RWPE1 (cell line): ENCODE measurements around the gene RSPH9.

ENCODE experiments used
- CTCF ChIA-PET: fragments of 350-600 bp; sonication (Branson Sonifier 250); formaldehyde crosslinking; extraction: SDS; loops from one replicate; lab custom pipeline; 2021; lab: Yijun Ruan, JAX
- POLR2A ChIA-PET: fragments of 400-600 bp; formaldehyde crosslinking; extraction: SDS; loops from one replicate; lab custom pipeline; 2020; ENCODE audit warnings: antibody characterized with exemption; ENCODE audit not compliant: low non-redundant PET; lab: Yijun Ruan, JAX
- DNase-seq: peaks from one replicate; pipeline ENCODE4 v3.0.0; 2012; ENCODE audit warnings: low spot score
- H3K27ac ChIP-seq: fragments of 450-650 bp; 2 replicates; pipeline ENCODE4 v1.5.1; 2017
- TF ChIP-seq, protein P1 (sequence below): fragments of 450-650 bp; conservative IDR thresholded peaks from 2 replicates; pipeline ENCODE4 v1.5.1; 2017; ENCODE audit warnings: low read depth, mild to moderate bottlenecking

Gene RSPH9

DNA sequence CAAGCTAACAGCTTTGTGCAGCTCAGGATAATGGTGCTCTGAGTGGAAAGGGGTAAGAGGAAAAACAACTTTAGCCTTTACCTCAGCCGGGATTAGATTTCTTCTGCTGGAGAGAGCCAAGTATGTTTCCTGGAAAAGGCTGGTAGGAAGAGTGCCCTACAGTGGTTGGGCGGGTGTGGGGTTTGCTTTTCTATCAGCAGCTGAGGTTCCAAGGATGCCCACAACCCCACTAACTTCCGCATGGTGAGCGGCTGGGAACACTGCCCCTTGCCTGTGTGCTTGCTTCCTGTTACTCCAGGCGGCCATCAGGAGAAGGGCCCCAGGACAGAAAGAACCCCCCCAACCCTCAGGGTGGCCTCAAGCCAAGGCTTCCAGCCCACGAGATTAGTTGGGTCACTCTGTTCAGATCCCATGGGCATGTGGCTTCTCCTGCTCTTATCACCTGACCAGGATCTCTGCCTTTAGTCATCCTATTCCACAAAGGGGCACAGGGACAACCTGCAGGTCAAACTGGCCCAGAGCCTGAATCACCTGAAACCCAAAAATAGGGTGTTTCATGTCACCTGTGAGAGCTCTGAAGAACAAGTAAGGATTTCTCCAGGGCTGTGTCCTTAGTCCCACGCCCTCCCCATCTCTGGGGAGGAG, 32.2 kb downstream of the RSPH9 start:
- ChIA-PET POLR2A (no interaction called here), CTCF (interaction anchor here (3.0 kb wide), 1 partner anchor 9 kb away, joined by 8 read pairs; no protein-coding TSS in a partner anchor)
- peak overlapping the region; percentile 4; the same call in 1 of the 2 replicates for H3K27ac ChIP-seq
- TF ChIP-seq, protein P1, sequence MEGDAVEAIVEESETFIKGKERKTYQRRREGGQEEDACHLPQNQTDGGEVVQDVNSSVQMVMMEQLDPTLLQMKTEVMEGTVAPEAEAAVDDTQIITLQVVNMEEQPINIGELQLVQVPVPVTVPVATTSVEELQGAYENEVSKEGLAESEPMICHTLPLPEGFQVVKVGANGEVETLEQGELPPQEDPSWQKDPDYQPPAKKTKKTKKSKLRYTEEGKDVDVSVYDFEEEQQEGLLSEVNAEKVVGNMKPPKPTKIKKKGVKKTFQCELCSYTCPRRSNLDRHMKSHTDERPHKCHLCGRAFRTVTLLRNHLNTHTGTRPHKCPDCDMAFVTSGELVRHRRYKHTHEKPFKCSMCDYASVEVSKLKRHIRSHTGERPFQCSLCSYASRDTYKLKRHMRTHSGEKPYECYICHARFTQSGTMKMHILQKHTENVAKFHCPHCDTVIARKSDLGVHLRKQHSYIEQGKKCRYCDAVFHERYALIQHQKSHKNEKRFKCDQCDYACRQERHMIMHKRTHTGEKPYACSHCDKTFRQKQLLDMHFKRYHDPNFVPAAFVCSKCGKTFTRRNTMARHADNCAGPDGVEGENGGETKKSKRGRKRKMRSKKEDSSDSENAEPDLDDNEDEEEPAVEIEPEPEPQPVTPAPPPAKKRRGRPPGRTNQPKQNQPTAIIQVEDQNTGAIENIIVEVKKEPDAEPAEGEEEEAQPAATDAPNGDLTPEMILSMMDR: no peak
- no peak for DNase-seq

DNA sequence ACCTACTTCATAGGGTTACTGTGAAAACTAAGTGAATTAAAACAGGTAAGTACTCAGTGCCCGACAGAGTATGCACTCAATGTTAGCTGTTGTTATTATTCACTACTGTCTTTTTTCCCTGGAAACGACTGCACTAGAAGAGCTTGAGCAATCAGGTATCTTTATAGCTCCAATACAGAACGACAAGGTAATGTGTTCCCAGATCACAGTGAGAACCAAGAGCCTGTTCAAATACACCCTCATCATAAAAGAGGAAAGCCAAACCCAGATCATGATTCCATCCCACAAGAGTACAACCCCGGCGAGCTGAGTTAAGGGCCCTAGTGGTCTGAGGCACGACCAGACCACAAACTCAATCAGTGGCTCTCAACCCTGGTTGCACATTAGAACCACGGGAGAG, 32.9 kb downstream of the RSPH9 start:
- ChIA-PET POLR2A (interaction anchor here (0.8 kb wide), 1 partner anchor 11 kb away, joined by 5 read pairs; no protein-coding TSS in a partner anchor), CTCF (interaction anchor here (3.0 kb wide), 1 partner anchor 10 kb away, joined by 8 read pairs; no protein-coding TSS in a partner anchor)
- TF ChIP-seq, protein P1: no peak
- DNase-seq: no peak
- no peak overlapping the region for H3K27ac ChIP-seq

DNA sequence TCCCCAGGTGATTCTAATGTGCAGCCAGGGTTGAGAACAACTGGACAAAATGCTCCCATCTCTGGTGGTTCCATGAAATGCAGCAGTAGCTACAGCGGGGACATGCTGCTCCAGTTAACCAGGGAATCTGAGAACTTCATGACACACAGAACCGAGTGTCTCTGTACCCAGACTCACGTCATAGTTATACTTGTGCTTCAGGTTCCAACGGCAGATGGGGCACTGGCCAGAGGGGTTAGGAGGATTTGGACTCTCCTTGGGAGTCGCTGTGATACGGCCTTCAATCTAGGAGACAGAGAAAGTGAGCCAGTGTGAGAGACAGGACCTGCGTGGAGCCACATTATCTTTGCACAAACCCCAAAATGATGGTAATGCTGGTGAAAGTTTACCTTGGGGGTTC, 33.5 kb downstream of the RSPH9 start:
- TF ChIP-seq, protein P1: no peak
- no peak overlapping the region for H3K27ac ChIP-seq
- no peak for DNase-seq
- CTCF ChIA-PET: interaction anchor here (3.0 kb wide), 1 partner anchor 10 kb away, joined by 8 read pairs; no protein-coding TSS in a partner anchor
- POLR2A ChIA-PET: interaction anchor here (0.8 kb wide), 1 partner anchor 10 kb away, joined by 5 read pairs; no protein-coding TSS in a partner anchor

DNA sequence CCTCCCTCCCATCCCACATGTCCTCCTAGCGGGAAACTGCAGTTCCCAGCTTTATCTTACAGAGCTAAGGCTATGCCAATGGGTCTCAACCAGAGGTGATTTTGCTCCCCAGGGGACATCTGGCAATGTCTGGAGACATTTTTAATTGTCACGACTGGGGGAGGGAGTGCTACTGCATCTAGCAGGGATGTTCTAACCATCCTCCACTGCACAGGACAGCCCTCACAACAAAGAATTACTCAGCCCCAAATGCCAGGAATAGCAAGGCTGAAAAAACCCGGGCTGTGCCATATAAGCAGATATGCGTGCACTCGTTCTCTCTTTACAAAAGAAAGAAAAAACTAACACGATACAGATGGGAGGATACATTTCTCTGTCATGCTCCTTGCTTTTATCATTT, 34.2 kb downstream of the RSPH9 start:
- TF ChIP-seq, protein P1: no peak
- ChIA-PET CTCF (interaction anchor here (0.7 kb wide), 1 partner anchor 49 kb away, joined by 3 read pairs; no protein-coding TSS in a partner anchor), POLR2A (no interaction called here)
- no peak for DNase-seq
- H3K27ac ChIP-seq: no peak overlapping the region

DNA sequence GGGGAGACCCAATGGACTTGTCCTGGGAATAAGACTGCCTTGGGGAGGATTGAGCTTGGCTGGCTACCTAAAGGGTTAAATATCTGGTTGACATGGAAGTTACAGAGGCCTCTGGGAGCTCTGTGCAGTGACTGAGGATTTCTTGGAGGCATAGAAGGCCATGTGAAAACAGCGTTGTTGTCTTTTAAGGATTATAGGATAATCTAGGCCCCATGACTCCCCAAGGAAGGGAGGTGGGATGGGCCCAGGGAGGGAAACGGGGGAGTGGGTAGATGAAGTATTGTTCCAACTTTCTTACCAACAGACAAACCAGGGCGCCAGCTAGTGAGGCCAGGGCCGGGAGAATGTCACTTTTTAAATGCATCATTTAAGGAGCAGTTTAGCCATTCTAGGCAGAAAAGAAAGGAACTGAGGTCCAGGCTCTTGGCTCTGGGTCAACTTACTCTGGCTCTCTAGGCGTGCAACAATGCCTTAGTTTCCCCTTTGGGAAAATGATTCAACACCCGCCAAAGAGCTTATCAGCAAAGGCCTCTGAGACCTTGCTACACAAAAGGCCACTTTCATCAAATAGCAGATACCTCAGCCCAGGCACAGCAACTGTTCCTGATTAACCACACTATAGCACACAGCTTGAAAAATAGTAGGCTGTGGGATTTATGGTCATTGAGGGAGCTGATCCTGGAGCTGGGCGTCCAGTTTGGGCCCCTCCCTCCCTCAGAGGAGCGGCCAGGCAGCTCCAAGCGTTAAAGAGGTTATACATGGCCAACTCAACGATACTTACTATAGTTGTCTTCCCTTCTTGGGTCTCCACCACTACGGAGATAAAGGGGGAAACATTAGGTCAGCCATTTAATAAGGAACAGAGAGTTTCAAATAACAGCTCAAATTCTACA, 35.7 kb downstream of the RSPH9 start:
- DNase-seq: no peak
- no peak overlapping the region for H3K27ac ChIP-seq
- ChIA-PET CTCF (interaction anchor here (0.6 to 2.8 kb wide), 2 partner anchors 13 to 17 kb away, joined by 3 to 9 read pairs; no protein-coding TSS in a partner anchor), POLR2A (no interaction called here)
- TF ChIP-seq, protein P1: no peak

DNA sequence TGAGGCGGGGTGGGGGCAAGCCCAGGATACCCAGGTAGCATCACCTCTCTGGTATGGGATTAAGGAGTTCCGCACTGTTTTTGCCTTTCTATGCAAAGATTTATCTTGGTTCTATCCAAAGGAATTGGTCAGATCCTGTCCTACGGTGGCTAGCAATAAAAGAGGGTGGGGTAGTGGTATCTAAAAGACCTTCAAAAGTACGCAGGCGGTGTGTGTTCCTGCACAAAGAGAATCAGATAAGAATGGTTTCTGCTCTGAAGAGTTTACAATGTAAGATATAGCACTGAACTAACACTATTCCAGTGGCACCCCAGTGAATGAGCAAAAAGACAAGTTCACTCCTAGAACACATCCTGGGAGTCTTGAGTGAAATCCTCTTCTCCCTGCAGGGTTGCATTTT, 36.5 kb downstream of the RSPH9 start:
- TF ChIP-seq, protein P1: no peak
- POLR2A ChIA-PET: no interaction called here
- no peak for DNase-seq
- H3K27ac ChIP-seq: no peak overlapping the region
- CTCF ChIA-PET: interaction anchor here (0.6 to 2.8 kb wide), 3 partner anchors 14 to 41 kb away, joined by 3 to 9 read pairs (median 5); no protein-coding TSS in a partner anchor
